HG03354 (cell line): ENCODE data around the gene ITPR2.

Experiments
- ATAC-seq: cut with Tn5 transposase; IDR thresholded peaks from one replicate; pipeline ENCODE4 v1.9.1; 2021; ENCODE audit warnings: mild to moderate bottlenecking; ENCODE audit not compliant: unreplicated experiment, poor library complexity, severe bottlenecking

The ITPR2 gene

DNA sequence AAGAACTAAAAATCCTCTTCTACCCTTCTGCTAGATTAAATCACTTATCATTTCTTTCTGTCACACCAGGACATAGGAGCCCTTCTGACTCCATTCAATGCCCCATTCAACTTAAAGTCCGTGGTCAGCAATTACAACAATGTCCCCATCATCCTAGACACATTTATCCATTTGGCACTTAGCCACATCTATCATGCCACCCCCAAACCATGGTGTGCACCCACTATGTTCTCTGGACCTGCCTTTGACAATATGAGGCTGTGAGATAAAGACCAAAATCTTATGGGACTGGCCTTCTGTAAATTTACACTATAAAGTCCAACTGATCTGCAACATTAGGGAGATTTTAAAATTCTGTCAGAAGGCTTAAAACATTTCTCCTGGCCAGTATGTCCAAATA lies 533.2 kb downstream of the ITPR2 start:
- no peak for ATAC-seq

DNA sequence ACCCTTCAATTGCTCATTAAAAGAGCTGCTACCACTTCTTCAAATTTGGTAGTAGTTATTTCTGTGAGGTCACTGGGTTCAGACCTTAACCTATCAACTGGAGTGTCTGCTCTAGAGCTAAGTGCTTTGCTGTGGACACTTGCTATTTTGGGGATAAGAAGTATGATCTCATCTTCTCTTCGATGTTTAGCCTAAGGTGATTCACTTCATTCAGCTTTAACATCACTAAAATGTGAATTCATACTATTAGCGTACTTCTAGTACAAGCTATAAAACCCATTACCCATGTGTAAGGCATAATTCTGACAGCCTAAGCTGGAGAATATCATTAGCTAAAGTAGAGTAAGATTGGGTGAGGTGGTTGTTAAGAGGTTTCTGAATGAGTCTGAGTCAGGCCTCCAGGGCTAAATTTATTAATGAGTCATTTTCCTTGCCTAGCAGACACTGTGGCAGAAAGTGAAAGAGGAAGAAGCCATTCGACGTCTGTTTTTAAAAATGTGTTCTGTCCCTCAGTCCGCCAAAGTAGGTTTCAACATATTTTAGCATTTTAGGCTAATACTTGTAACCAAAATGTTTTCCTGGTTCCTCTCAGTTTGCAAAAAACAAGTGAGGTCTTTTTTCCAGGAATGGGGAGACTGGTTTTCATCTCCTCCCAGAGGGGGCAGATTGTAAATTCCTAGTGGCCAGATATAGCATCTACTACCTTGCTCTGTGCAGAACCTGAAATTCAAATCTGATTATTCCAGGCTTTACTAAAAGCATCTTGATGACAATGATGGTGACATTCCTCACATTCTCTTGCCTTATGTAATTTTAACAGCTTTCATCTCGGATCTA lies 534.0 kb downstream of the ITPR2 start:
- peak; percentile 98 for ATAC-seq

- ATAC-seq, result no peak
Observed at GRCh38 chr12:26297396-26298070, 535.5 kb downstream of the ITPR2 start.

GRCh38 chr12:26295001-26295400 lies 538.0 kb downstream of the ITPR2 start:
- ATAC-seq, result no peak

DNA sequence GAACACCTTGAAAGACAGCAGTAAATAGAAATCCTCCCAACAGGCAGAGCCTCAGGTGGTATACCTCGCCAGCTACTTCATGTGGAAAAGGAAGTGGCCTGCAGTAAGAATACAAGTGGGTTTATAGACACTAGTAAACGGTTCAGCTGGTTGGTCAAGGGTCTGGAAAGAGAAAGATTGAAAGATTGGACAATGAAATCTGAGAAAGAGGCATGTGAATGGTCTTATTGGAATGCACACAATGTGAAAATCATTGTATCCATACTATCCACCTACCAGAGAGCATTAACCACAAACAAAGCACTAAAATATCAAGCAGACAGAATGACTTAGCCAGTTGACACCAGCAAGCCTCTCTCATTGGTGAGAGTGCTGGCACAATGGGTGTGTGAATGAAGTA lies 539.4 kb downstream of the ITPR2 start:
- ATAC-seq, result no peak

- ATAC-seq, result no peak
Observed at GRCh38 chr12:26292596-26292995, 540.4 kb downstream of the ITPR2 start.

DNA sequence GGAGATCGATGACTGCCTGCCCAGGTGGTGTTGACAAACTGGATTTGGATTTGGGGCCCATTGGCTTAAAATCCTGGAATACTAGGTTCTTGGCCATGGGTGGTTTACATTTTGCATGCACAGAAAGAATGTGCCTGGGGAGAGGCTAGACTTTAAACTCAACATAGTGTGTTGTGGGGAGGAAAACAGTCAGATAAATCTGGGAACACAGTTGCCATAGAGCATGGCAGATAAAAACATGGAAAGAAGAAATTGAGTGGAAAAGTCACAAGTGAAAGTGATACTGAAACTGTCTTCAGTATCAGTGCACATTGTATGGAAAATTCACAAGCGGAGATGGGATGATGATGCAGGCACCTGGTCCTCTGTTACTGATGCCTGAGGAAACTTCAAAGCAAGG lies 542.4 kb downstream of the ITPR2 start:
- ATAC-seq, result no peak

- ATAC-seq, result no peak
Observed at GRCh38 chr12:26287671-26288381, 545.2 kb downstream of the ITPR2 start.
